ENCODE measurements around the gene AMBP. TPM values are rescaled to one million over a fixed set of nuclear protein-coding genes. Genes with fewer than 3 reads are reported as not detected.

AMBP gene
- total and polyA plus RNA-seq, 7 donors, result 0.16 to 0.84 TPM; not detected in 5

- ATAC-seq, result peak in 1 of 4 donors; percentile 10
- 66 to 69% (median 67%) methylated on average over 13 of the region's 13 CpGs for WGBS, 3 donors
- H3K4me3 ChIP-seq, result no peak overlapping the region
- H3K27me3 ChIP-seq (ENCODE audit: insufficient read depth in 3 of 3, low read length in 2 of 3), result no peaks in the 10 kb centered on the region
- no peak for DNase-seq
- intact Hi-C loops (cut with DNase I), result loop anchor here (1.0 to 5.0 kb wide), 3 partner anchors 45 to 184 kb away; no protein-coding TSS in a partner anchor
- no peaks in the 10 kb centered on the region for H3K9me3 ChIP-seq
- no peaks in the 10 kb centered on the region for H3K4me1 ChIP-seq
- TF ChIP-seq CTCF (IDR thresholded peaks at IDR 0.05), result no peak
- H3K27ac ChIP-seq, result no peak overlapping the region
- H3K36me3 ChIP-seq (ENCODE audit: insufficient read depth in 1 of 2, low read depth in 1 of 2), result no peaks in the 10 kb centered on the region
Observed at GRCh38 chr9:114107286-114108001, 29.3 kb upstream of the AMBP start.

- no peak overlapping the region for H3K27ac ChIP-seq
- no peaks in the 10 kb centered on the region for H3K9me3 ChIP-seq
- no peak for ATAC-seq
- H3K27me3 ChIP-seq (ENCODE audit: insufficient read depth in 3 of 3, low read length in 2 of 3), result no peaks in the 10 kb centered on the region
- H3K4me3 ChIP-seq, result no peak overlapping the region
- H3K4me1 ChIP-seq, result no peaks in the 10 kb centered on the region
- no peak for DNase-seq
- no peak for TF ChIP-seq CTCF (IDR thresholded peaks at IDR 0.05)
- no peaks in the 10 kb centered on the region for H3K36me3 ChIP-seq (ENCODE audit: insufficient read depth in 1 of 2, low read depth in 1 of 2)
- 60 to 66% (median 61%) methylated on average over 5 of the region's 5 CpGs for WGBS, 3 donors
- intact Hi-C loops (cut with DNase I), result loop anchor here in 1 of 2 donors (5.0 kb wide), 1 partner anchor 167 kb away; no protein-coding TSS in a partner anchor
Observed at GRCh38 chr9:114105236-114105635, 27.1 kb upstream of the AMBP start.

- DNase-seq, result no peak
- Histone ChIP-seq H3K9me3 (no peaks in the 10 kb centered on the region), H3K4me3 (no peak overlapping the region), H3K36me3 (ENCODE audit: insufficient read depth in 1 of 2, low read depth in 1 of 2) (no peaks in the 10 kb centered on the region), H3K27me3 (ENCODE audit: insufficient read depth in 3 of 3, low read length in 2 of 3) (peaks cover 0 to 13% (median 2%) of the 10 kb centered on the region in 3 donors), H3K27ac (no peak overlapping the region), H3K4me1 (no peaks in the 10 kb centered on the region)
- ATAC-seq, result no peak
- no peak for TF ChIP-seq CTCF (IDR thresholded peaks at IDR 0.05)
- intact Hi-C loops (cut with DNase I), result no loop called here
Observed at GRCh38 chr9:114102484-114102883, 24.4 kb upstream of the AMBP start.

- 94 to 96% (median 95%) methylated on average over 1 of the region's 1 CpG for WGBS, 3 donors
- DNase-seq, result no peak
- intact Hi-C loops (cut with DNase I), result no loop called here
- no peaks in the 10 kb centered on the region for H3K4me1 ChIP-seq
- peaks cover 0 to 23% (median 2%) of the 10 kb centered on the region in 3 donors for H3K27me3 ChIP-seq (ENCODE audit: insufficient read depth in 3 of 3, low read length in 2 of 3)
- H3K36me3 ChIP-seq (ENCODE audit: insufficient read depth in 1 of 2, low read depth in 1 of 2), result no peaks in the 10 kb centered on the region
- no peak overlapping the region for H3K27ac ChIP-seq
- TF ChIP-seq CTCF (IDR thresholded peaks at IDR 0.05), result no peak
- H3K4me3 ChIP-seq, result no peak overlapping the region
- H3K9me3 ChIP-seq, result no peaks in the 10 kb centered on the region
- no peak for ATAC-seq
Observed at GRCh38 chr9:114100536-114100935, 22.4 kb upstream of the AMBP start.
